Fibroblast of skin of abdomen (primary cell): ENCODE results near the gene AKAP6.

Source experiments
- DNase-seq: peaks from one replicate; pipeline ENCODE4 v3.0.0-alpha.2; 2013

The AKAP6 gene

DNA sequence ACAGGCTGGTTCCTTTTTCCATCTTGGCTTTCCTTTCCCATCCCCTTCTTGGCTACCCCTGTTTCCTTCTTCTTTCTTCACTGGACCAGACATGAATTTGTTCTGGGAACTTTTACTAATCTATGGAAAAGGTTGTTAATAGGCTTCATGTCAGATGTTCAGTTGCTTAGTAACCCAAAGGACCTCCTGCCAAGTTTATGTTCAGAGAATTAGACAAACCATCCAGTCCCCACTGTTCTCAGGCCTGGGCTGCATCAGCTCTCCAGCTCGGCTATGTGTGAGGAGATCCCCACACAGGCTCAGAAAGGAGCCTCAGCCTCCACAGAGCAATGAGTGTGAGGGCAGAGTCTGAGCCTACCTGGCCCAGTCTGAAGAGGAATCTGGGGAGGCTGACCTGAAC is 78.0 kb downstream of the AKAP6 start:
- DNase-seq = peak; percentile 45

DNA sequence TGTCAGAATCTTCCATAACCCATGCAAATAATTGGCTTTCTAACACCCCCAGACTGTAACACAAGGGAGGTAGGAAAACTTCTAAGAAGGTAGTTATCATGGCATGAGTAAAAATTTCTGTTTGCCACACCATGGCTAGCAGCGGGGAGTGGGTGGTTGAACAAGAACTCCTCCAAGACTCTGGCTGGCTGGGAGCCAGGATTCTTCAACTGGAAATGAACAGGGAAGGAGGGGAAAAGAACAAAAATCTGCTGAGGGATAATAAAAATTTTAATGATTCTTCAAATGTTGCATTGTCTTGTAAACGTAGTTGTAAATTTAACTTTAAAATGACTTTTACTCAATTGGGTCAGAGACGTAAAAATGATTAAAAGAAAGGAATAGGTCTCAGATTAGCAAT is 78.9 kb downstream of the AKAP6 start:
- DNase-seq = peak; percentile 40

GRCh38 chr14:32412103-32412502 is 83.0 kb downstream of the AKAP6 start:
- no peak for DNase-seq

- DNase-seq = no peak
These were observed 83.4 kb downstream of the AKAP6 start for GRCh38 chr14:32412532-32412931.

GRCh38 chr14:32413967-32414640 is 85.0 kb downstream of the AKAP6 start:
- DNase-seq = no peak

- DNase-seq = peak; percentile 40
These were observed 85.7 kb downstream of the AKAP6 start for GRCh38 chr14:32414808-32415255.

DNA sequence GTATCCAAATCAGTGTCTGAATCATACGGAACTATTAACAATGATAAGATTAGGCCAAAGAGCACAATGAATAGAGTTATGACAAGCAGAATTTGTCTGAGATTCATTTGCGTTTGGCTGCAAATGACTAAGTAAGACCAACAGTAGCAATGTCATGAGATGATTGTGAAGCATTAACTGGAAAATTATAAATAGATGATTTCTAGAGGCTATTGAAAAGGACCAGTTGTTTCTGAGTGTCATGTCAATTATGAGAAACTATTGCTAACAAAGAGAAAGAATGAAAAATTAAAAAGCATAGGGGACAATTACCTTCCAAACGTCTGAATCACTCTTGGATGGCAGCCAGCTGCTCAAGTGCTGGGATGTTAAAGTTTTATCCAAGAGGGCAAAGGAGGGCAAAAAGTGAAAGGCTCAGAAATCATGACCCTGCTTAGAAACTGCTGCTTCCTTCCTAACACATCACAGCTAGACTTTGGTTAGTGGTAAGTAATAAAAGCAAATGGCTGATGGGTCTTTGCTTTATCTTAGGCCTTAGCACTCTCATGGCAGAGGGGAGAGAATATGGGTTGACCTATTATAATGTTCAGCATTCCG is 89.0 kb downstream of the AKAP6 start:
- peak; percentile 79 for DNase-seq

DNA sequence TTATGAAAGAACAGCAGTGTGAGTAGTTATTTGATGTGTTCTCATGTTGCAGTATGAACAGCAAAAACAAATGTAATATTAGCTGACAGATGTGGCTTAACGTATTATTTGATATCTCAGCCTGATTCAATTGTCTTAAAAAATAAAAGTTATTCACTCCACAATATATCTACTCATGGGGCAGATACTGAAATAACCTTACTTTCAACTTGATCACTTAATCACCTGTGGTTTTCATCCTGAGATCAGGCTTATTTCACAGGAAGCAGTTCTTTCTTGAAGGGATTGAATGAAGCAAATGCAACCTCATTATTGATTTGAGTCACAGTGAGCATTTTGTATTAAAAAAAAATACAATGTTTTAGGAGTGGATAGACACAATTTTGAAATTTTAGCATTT is 90.3 kb downstream of the AKAP6 start:
- no peak for DNase-seq

- DNase-seq = peak; percentile 77
These were observed 92.7 kb downstream of the AKAP6 start for GRCh38 chr14:32421781-32422180.

- no peak for DNase-seq
These were observed 93.3 kb downstream of the AKAP6 start for GRCh38 chr14:32422440-32422839.

- no peak for DNase-seq
These were observed 96.9 kb downstream of the AKAP6 start for GRCh38 chr14:32426028-32426427.

DNA sequence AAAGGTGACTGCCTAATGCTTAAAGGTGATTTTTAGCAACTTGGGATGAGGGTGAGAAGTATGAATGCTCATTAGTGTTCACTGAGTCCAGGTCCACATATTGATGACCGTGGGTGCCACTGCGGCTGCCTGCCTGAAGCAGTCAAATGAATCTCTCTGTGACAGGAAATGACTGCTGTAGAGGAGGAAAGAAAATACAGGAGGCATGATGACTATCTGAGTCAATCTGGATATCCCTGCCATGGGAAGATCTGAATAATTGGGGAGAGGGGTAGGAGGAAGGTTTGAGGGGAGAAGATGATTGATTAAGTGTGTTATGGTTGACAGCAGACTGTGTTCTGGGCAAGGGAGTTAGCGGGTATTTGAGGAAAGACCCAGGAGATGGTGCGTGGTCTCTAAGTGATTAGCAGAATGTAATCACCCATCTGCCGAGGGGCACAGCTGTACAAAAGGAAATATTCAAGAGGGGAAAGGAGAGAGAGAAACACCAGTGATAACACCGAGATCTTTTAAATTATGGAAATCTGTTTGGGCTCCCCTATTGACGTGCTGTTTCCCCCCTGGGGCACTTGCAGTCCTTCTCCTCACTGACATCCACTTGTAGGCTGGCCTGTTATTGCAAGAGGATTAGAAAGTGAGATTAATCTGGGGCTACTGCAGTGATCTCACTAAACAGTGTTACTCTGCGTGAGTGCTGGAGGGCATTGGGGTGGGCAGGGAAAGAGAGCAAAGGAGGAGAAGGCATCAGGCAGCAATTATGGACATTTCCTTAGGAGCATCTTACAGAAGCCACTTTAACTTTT is 97.7 kb downstream of the AKAP6 start:
- no peak for DNase-seq

- DNase-seq = no peak
These were observed 98.8 kb downstream of the AKAP6 start for GRCh38 chr14:32427726-32428528.

GRCh38 chr14:32428875-32429274 is 99.8 kb downstream of the AKAP6 start:
- no peak for DNase-seq

GRCh38 chr14:32430326-32430725 is 101.2 kb downstream of the AKAP6 start:
- peak; percentile 49 for DNase-seq

GRCh38 chr14:32432813-32433538 is 103.9 kb downstream of the AKAP6 start:
- no peak for DNase-seq

DNA sequence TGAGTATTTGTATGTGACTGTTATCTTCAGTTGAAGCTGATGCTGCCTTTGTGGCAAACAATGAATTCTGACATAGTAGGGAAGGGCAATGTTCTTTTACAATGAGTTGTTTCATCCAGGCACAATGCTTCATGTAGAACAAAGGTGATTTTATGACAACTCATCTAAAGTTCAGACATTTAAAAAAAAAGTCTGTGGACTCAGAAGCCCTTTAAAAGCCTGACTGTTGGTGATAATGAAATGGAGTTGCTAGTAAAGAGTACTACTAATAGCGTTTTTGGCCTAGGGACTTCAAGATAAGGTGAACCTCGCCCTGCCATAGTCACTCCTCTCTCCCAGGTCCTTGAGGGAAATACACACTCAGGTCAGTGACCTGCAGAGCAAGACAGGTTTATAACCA is 105.1 kb downstream of the AKAP6 start:
- no peak for DNase-seq

DNA sequence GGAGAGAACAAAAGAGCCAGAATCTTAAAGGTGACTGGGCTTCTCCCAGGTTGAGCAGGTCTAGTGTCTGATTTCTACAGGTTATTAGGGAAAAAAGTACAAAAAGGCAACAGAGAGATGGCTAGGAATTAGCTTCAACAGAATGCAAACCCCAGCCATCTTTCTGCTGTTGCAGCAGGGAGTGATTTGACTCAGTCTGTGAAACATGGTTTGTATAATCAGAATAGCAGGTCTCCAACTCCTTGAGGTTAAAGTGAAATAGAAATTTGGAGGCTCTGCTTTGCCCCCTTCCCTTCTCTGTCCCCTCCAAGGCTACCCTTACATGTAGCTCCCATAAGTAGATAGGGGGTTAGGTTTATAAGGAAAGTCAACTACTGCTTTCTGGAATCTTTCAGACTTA is 105.8 kb downstream of the AKAP6 start:
- DNase-seq = no peak

- DNase-seq = no peak
These were observed 106.3 kb downstream of the AKAP6 start for GRCh38 chr14:32435411-32435810.

- no peak for DNase-seq
These were observed 107.9 kb downstream of the AKAP6 start for GRCh38 chr14:32436993-32437392.

- DNase-seq = no peak
These were observed 109.4 kb downstream of the AKAP6 start for GRCh38 chr14:32438517-32438916.
